Esophagus muscularis mucosa (tissue), 4 donors: ENCODE data around the gene BCHE.

Experiments
- EP300 ChIP-seq: sonication (generic); formaldehyde crosslinking; IDR thresholded peaks from one replicate; pipeline ENCODE4 v1.6.1; 2017; ENCODE audit warnings: antibody characterized with exemption
- POLR2A ChIP-seq: fragments of 450-650 bp; IDR thresholded peaks from one replicate; pipeline ENCODE4 v1.6.1; 2017; ENCODE audit warnings: antibody characterized with exemption, moderate library complexity, mild to moderate bottlenecking, low read depth
- POLR2AphosphoS5 ChIP-seq, 2 donors: sonication (generic); formaldehyde crosslinking; IDR thresholded peaks; one replicate each; pipeline ENCODE4 v1.6.1; 2017; ENCODE audit warnings: antibody characterized with exemption in 2 of 2
- TF ChIP-seq, protein P1 (sequence below), 3 experiments: fragments of 200-600 bp in 2 of 3; fragments of 450-650 bp in 1 of 3; sonication (generic) in 2 of 3; IDR thresholded peaks; one replicate each; pipeline ENCODE4 v1.5.1; 2017 to 2019; ENCODE audit warnings: antibody characterized with exemption in 3 of 3, mild to moderate bottlenecking in 2 of 3, moderate library complexity in 1 of 3

GRCh38 chr3:165783383-165783782 is 53.8 kb downstream of the BCHE start:
- no peak for TF ChIP-seq POLR2A
- TF ChIP-seq POLR2AphosphoS5 (IDR thresholded peaks at IDR 0.05): no peak
- TF ChIP-seq, protein P1, sequence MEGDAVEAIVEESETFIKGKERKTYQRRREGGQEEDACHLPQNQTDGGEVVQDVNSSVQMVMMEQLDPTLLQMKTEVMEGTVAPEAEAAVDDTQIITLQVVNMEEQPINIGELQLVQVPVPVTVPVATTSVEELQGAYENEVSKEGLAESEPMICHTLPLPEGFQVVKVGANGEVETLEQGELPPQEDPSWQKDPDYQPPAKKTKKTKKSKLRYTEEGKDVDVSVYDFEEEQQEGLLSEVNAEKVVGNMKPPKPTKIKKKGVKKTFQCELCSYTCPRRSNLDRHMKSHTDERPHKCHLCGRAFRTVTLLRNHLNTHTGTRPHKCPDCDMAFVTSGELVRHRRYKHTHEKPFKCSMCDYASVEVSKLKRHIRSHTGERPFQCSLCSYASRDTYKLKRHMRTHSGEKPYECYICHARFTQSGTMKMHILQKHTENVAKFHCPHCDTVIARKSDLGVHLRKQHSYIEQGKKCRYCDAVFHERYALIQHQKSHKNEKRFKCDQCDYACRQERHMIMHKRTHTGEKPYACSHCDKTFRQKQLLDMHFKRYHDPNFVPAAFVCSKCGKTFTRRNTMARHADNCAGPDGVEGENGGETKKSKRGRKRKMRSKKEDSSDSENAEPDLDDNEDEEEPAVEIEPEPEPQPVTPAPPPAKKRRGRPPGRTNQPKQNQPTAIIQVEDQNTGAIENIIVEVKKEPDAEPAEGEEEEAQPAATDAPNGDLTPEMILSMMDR (IDR thresholded peaks at IDR 0.05): no peak
- TF ChIP-seq EP300: no peak
